WI38 (cell line): ENCODE measurements around the gene THSD4.

Experiments
- H3K4me3 ChIP-seq: 2 replicates; pipeline ENCODE4 v1.5.1; 2011; ENCODE audit warnings: low read depth, mild to moderate bottlenecking, control low read depth, low read length
- TF ChIP-seq, protein P1 (sequence below): IDR thresholded peaks from 2 replicates; pipeline ENCODE4 v1.5.1; 2012; ENCODE audit warnings: low read depth, mild to moderate bottlenecking, control low read depth, low read length

THSD4 gene

DNA sequence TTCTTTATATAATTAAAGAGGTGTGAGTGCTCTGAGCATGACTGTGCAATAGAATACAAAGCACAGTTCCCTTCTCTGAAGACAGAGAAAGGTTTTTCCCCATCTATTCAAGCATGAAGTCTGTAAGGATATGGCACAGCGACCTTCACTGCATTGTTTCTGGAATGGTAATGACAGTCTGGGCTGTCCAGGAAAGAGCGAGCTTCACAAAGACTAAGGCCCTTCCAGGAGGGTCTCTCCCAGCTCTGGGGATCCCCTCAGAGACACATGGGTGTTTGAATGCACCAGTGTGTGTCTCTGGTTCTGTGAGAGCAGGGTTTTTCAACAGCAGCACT, 515.2 kb downstream of the THSD4 start:
- no peak overlapping the region for H3K4me3 ChIP-seq
- TF ChIP-seq, protein P1, sequence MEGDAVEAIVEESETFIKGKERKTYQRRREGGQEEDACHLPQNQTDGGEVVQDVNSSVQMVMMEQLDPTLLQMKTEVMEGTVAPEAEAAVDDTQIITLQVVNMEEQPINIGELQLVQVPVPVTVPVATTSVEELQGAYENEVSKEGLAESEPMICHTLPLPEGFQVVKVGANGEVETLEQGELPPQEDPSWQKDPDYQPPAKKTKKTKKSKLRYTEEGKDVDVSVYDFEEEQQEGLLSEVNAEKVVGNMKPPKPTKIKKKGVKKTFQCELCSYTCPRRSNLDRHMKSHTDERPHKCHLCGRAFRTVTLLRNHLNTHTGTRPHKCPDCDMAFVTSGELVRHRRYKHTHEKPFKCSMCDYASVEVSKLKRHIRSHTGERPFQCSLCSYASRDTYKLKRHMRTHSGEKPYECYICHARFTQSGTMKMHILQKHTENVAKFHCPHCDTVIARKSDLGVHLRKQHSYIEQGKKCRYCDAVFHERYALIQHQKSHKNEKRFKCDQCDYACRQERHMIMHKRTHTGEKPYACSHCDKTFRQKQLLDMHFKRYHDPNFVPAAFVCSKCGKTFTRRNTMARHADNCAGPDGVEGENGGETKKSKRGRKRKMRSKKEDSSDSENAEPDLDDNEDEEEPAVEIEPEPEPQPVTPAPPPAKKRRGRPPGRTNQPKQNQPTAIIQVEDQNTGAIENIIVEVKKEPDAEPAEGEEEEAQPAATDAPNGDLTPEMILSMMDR, result no peak

DNA sequence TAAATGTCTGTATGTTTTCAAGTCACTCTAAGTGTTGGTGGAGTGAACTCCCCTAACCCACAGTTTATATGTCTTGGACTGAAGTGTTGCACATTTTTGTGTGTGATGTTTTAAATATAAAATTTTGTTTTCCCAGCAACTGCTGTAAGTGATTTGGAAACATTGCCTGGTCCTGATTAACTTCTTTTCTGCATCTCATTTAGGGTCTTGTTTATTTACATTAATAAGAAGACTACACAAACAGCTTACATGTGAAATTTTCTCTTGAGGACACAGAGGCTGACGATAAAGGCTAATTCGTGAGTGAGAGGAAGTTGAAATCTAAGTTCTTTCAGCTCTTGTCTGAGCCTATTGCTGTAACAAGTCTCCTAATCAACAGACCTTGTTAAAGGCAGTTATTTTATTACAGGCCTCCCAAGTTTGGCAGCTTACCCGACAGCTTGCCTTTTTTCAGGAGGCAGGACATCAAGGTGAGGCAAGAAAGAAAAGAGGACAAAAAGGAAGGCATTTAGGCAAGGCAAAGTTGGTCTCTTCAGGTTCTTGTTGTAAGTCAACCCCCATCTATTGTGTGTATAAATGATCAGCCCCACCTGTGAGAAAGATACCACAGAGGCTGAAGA, 517.4 kb downstream of the THSD4 start:
- TF ChIP-seq, protein P1, result no peak
- H3K4me3 ChIP-seq, result no peak overlapping the region

DNA sequence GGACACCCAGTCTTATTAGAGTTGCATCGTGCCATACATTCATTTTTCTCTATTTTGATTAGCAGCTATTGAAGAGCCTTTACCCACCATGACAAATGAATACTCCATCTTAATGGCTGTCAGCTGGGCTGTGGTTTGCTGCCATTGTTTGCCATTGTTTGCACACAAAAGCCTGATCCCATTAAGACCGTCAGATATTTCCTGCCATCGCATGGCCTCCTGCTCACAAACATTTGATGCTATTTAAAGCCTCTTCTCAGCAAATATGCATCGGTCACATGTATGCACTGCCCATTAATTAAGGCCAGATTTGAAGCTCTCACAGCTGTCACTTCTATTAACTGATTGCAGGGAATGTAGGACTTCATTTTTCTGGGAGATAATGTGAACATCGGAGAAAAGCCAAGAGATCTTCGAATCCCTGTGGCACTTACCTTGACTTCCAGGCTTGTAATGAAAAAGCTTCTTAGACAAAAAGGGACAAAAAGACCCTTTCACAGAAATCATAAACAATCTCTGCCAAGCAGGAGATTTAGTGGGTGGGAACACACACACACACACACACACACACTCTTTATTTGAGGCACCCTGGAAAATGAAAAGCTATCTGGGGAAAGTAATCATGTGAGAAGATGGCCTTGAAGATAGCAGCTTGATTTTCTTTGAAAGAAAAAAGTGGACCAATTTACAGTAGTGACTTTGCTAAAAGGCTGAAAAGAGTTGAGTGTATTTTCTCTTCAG, 519.7 kb downstream of the THSD4 start:
- H3K4me3 ChIP-seq, result no peak overlapping the region
- TF ChIP-seq, protein P1, result no peak

DNA sequence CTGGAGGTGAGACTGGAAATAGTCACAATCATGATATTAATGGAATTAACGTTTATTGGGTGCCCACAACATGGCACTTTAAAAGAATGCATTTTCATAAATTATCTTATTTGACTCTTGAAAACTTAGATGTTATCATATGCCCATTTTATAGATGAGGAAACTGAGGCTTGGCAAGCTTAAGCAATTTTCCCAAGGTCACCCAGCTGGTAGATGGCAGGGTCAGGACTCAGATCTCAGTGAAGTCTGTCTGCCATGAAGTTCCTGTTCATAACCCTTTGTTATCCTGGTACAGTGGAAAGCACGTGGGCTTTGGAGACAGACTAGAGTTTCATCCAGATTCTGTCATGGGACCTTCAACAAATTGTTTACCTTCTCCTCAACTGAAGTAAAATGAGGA, 520.5 kb downstream of the THSD4 start:
- TF ChIP-seq, protein P1, result no peak
- no peak overlapping the region for H3K4me3 ChIP-seq

DNA sequence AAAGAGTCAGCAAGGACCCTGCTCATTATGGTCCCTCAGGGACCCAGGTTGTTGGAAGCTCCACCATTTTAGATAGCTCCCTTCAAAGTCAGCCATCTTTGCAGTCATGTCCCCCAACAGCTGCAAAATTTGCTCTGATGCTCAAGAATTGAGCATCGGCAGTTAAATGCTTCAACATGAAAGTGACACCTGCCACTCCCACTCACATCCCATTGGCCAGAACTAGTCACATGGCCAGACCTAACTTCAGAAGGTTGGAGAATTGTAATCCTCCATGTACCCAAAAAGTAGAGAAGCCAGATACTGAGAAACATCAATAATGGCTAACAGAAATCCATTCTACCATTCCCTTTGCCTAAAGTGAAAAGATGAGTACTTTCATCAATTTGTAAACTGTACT, 523.6 kb downstream of the THSD4 start:
- TF ChIP-seq, protein P1, result no peak
- no peak overlapping the region for H3K4me3 ChIP-seq

DNA sequence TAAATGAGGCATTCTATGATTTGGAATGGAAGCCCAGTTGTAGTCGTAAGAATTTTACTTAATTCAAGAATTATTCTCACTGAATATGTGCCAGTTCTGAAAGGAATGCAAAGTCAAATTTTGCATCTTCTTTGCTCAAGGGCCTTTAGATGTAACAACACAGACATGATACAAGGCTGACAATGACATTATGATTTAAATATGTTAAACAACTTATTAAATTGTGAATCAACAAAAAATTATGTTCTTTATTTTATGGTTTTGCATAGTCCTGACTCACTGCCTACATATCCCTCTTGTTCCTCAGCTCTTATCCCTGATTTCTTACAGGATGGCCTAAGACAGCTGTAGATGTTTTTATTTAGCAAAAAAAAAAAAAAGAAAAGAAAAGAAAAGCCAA, 524.2 kb downstream of the THSD4 start:
- TF ChIP-seq, protein P1, result no peak
- H3K4me3 ChIP-seq, result no peak overlapping the region

DNA sequence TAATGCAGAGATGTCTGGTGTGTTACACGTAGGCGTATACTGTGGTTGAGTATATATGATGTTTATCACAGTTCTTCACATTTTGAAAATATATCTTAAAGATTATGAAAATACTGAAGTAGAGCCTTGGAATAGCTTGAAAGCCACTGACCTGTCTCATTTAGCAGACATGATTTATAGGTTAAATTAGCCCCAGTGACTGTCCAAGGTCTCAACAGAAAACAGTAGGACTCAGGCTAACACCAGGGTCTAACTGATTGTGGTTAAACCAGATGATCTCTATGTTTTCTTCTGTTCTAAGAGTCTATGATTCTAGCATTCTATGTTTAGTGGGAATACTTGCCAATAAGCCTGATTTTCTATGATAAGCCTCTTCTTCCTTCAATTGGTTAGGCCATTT, 528.6 kb downstream of the THSD4 start:
- TF ChIP-seq, protein P1, result no peak

More for the DNA sequence above, 528.6 kb downstream of the THSD4 start:
- H3K4me3 ChIP-seq, result no peak overlapping the region
